Colon (tissue), 2 donors: ENCODE data around the gene GPRC5A.

Source experiments
- FAIRE-seq: peaks from 2 replicates; lab custom pipeline; 2012; peaks lifted over from hg19 to GRCh38; lab: Jason Lieb, UNC
- donor health status: control.
- donor health status: control.

The GPRC5A gene

GRCh38 chr12:12885096-12885792, 6.1 kb upstream of the GPRC5A start:
- no peak for FAIRE-seq

DNA sequence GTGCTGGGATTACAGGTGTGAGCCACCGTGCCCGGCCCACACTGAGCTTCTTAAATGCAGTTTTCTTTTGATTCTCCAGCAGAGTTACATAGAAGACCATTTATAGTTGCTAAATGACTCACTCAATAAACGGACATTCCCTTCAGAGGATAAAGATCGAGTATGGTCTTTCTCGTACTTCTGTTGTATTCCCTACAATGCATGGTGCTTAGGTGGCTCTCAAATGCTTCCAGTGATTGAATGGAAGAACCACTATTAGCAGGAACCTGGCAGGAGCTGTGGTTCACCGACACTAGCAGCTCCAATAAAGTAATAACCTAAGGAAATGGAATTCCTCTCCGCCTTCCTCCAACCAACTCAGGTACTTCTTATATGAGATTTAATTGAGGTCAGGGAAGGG, 3.9 kb upstream of the GPRC5A start:
- FAIRE-seq = no peak

DNA sequence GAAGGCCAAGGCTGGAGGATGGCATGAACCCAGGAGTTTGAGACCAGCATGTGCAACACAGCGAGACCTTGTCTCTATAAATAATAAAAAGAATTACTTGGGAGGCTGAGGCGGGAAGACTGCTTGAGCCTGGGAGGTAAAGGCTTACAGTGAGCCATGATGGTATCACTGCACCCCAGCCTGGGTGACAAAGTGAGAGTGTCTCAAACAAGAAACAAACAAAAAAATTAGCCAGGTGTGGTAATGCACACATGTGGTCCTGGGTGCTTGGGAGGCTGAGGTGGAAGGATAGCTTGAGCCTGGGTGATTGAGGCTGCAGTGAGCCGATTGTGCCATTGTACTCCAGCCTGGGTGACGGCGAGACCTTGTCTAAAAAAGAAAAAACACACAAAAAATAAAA, 1.7 kb upstream of the GPRC5A start:
- FAIRE-seq = no peak

DNA sequence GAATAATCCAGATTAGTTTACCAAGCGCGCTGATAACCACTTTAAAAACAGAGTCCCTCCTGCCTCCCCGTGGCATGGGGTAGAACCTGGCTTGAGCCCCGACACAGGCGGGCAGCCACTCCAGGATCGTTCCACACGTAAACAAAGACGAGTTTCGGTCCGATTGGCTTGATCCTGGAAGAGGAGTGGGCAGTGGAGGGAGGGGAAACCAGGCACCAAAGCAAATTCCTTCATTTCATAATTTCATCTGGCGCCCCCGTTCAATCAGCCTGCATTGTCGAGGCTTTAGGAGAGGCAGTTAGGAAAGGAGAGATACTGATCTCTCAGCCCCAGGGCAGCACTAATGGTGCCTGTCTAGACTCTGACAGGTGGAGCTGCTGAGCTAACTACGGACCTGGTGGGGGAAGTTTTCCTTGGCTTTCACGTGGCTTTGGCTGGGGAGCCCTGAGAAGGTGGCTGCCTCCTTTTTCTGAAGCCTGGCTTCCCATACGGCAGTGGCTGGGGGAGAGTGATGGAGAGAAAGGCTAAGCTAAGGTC, 751 bp upstream of the GPRC5A start:
- no peak for FAIRE-seq

- FAIRE-seq = no peak
Observed at GRCh38 chr12:12891881-12892355, 556 bp downstream of the GPRC5A start.

GRCh38 chr12:12892681-12893141, 1.3 kb downstream of the GPRC5A start:
- no peak for FAIRE-seq

DNA sequence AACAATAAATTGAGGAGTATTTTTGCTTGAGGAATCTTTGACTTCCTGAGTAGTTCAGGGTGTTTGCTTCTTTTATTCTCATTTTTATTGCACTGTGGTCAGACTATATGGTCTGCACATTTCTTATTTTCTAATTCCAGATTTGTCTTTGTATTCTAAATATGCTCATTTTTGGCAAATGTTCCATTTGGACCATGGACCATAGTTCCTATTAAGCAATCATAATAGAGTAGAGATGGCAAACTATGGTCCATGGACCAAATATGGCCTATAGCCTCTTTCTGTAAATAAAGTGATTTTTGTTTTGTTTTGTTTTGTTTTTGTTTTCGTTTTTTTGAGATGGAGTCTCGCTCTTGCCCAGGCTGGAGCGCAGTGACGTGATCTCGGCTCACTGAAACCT, 2.1 kb downstream of the GPRC5A start:
- FAIRE-seq = no peak

DNA sequence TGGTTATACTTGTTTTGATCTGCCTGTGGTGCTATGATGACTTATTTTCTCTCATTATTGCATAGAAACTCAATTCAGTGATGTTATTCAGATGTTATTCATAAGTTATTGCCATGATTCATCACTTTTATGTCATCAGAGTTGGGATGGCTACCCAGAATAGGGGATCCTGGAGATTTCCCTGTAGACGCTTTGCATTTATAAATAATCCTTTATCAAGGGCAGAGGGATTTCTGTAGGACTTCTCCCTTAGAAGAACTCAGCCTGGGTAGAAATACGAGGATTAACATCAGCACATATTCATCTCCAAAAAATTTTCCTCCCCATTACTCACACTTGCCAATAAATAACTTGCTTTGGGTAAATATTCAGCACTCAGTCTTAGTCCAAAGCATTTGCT, 4.9 kb downstream of the GPRC5A start:
- FAIRE-seq = no peak

- no peak for FAIRE-seq
Observed at GRCh38 chr12:12897302-12897701, 5.9 kb downstream of the GPRC5A start.

GRCh38 chr12:12898136-12898717, 6.9 kb downstream of the GPRC5A start:
- no peak for FAIRE-seq

- FAIRE-seq = no peak
Observed at GRCh38 chr12:12898911-12899511, 7.6 kb downstream of the GPRC5A start.

DNA sequence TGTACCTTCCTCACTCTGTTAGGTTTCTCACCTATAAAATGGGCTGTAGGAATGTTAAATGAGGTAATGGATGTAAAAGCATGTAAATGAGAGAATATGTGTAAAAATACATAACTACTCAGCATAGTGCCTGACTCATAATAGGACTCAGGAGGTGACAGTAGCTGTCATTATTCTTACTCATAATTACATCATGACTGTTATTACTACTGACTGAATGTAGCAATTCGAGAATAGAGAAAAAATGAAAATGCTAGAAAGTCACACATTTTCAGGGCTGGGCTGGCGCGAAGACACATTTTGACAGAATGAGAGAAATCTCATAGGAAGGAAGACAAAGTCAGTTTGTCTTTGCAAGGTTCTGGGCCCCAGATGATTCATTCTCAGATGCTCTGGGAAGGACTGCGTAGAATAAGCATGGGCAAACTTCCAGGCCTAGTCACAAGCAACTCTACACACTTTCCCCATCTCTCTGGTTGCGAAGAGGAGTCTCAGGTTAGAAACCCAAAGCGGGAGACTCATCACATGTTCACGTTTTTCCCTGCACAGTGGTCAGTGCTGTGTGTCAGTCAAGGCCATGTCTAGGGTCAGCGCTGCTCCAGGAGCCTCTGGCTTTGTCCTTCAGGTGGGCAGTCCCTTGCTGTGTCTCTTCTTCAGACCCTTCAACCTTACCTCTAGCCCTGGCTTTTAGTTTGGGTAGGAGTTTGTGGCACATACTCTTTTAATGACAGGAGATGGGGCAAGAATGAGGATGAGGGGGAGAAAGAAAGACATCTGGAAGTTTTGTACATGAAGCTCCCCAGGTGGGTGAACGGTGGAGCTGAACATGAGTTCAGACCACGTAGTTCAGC, 8.4 kb downstream of the GPRC5A start:
- FAIRE-seq = no peak

GRCh38 chr12:12900786-12901157, 9.4 kb downstream of the GPRC5A start:
- FAIRE-seq = no peak

DNA sequence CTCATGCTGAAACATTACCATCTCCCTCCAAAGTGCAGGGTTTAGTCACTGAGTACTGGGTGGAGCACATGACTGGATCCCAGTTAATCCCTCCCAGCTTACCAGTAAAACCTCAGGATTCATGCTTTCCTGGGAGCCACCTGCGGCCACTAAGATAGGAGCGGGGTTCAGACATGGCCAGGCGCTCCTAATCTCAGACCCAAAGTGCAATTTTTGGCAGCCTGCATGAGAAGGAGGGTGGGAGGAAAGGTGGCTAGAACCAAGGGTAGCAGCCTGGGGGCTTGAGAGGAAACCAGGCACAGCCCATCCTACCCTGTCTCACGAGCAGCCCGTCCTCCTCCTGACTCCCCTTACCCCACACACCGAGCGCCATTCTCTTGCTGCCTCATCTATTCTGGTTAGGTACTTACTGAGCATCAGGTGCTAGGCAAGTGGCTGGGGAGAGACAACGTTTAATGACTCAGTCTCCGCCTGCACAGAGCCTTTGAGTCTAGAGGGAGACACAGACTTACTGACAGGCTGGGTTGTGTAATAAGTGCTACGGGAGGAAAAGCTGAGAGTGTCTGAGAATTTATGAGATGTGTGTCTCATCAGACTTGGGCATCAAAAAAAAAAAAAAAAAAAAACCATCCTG, 9.9 kb downstream of the GPRC5A start:
- no peak for FAIRE-seq

- FAIRE-seq = no peak
Observed at GRCh38 chr12:12902036-12902435, 10.7 kb downstream of the GPRC5A start.

DNA sequence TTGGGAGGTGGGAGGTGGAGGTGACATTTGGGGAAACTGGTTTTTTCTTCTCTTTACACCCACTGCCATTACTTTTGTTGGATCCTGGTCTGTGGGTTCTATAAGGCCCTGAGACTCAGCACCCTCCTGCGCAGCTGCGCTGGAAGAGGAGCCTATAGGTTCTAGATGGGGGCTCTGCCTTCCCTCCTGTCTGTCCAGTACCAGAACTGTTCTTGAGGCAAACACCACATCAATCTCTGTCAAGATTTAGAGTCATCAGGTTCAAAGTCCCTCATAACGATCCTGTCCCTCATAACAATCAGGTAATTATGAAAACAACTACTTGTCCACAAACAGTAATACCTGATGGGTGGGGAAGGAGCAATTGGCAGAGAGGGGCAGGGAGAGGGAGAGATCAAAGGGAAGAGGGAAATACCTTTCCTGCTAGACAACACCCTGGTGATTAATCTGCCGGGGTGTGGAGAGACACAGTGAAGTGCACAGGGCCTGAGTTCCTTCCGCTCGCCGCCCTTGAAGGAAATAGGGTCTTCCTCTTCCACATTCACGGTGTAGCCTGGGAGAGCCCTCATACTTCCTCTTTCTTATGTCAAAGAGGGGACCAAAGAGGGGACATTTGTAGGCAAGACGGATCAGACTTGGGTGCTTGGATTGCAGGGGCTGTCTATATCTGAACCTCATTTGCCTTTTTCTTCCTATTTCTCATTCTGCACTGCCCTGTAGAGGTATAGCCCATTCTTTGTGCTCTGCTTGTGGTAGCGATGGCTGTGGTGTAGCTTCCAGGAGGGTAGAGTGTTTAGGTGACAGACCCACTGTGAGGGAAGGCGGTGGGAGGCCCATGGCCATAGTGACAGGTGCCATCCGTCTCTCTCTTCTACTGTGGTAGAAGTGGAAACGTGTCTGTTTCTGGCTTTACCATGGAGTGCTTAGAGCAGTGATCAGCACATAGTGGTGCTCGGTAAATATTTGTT, 12.6 kb downstream of the GPRC5A start:
- no peak for FAIRE-seq

DNA sequence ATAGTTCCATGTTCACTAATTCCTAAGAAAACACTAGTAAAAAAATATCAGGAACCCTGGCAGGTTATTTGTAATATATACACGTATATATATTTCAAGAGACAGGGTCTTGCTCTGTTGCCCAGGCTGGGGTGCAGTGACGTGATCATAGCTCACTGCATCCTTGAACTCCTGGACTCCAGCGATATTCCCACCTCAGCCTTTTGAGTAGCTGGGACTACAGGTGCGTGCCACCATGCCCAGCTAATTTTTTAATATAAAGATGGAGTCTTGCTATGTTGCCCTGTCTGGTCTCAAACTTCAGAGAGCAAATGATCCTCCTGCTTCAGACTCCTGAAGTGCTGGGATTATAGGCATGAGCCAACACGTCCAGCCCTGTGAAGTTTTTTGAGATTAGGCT, 16.2 kb downstream of the GPRC5A start:
- no peak for FAIRE-seq

- no peak for FAIRE-seq
Observed at GRCh38 chr12:12908252-12908651, 16.9 kb downstream of the GPRC5A start.

DNA sequence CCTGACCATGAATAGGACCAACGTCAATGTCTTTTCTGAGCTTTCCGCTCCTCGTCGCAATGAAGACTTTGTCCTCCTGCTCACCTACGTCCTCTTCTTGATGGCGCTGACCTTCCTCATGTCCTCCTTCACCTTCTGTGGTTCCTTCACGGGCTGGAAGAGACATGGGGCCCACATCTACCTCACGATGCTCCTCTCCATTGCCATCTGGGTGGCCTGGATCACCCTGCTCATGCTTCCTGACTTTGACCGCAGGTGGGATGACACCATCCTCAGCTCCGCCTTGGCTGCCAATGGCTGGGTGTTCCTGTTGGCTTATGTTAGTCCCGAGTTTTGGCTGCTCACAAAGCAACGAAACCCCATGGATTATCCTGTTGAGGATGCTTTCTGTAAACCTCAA, 17.3 kb downstream of the GPRC5A start:
- FAIRE-seq = no peak

DNA sequence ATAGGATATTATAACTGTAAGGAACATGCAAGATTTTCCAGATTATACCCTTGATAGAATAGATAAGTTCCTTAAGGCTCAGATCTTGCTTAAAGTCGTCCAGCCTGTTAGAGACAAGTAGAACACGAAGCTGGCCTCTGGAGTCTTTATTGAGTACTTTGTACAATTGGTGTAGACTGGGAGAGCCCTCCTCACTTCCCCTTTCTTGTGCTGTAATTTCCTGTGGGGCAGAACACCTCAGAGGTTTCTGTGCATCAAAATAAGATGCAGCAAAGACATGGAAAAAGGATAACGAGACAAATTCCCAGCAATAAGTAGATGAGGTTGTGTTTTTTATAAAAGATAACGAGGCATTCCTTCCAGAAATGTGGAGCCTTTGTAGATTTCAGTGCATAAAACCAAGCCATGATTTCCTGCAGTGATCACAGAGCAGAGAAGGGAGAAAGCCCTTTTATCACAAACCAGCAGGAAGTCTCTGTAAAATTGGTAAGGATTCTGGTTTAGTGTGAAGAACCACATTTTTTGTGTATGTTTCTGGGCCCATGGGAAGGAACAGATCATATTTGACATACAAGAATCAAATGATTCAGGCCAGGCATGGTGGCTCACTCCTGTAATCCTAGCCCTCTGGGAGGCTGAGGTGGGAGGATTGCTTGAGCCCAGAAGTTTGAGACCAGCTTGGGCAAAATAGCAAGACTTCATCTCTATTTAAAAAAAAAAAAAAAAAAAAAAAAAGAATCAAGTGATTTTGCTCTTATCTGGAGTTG, 18.0 kb downstream of the GPRC5A start:
- FAIRE-seq = no peak
